Muscle of back (tissue), 11 donors: Measurements from ENCODE around the gene CORO7. TPM values are rescaled to one million over a fixed set of nuclear protein-coding genes. Genes with fewer than 3 reads are reported as not detected.

Experiments used
- DNase-seq, 3 donors: peaks; one replicate each; pipeline versions ENCODE4 v3.0.0 to v3.0.0-alpha.2; 2013
- polyA plus RNA-seq, 10 donors: library from polyadenylated mRNA; unstranded; fragments of 120-200 nt; gene quantifications; one replicate each; pipeline ENCODE4 v1.2.1, GENCODE V29; 2013; ENCODE audit not compliant: insufficient read length in 10 of 10

The CORO7 gene
- polyA plus RNA-seq, 10 donors = 16.0 to 30.4 (median 22.4) TPM

DNA sequence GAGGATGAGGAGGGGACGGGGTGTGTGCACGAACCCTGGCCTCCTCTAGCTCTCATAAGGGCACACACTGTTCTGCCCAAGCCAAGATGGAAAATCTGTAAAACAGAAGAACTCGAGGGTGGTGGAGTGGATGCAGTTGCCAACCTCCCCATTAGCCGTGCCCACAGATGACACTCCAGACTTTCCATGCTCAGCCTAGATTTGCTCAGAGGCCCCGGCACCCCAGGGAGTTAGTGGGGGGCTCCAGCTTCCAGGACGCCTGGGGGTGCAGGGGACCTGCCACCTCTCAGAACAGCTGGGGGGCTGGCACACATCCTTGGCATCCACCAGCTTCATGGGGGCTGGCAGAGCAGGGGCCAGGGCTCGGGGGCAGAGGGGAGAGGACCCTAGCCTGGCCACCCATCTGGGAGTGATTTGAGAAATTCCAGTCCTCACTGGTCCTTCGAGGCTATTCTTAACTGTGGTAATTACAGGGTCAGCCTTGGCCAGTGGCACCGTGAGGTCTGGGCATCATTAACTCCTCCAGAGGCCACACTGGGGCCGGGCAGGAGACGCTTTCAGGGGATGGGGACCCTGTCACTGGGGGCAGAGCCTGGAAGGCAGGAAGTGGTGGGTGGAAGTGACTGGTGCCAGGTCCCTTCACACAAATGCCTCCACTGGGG is 30.5 kb downstream of the CORO7 start:
- DNase-seq = no peak

DNA sequence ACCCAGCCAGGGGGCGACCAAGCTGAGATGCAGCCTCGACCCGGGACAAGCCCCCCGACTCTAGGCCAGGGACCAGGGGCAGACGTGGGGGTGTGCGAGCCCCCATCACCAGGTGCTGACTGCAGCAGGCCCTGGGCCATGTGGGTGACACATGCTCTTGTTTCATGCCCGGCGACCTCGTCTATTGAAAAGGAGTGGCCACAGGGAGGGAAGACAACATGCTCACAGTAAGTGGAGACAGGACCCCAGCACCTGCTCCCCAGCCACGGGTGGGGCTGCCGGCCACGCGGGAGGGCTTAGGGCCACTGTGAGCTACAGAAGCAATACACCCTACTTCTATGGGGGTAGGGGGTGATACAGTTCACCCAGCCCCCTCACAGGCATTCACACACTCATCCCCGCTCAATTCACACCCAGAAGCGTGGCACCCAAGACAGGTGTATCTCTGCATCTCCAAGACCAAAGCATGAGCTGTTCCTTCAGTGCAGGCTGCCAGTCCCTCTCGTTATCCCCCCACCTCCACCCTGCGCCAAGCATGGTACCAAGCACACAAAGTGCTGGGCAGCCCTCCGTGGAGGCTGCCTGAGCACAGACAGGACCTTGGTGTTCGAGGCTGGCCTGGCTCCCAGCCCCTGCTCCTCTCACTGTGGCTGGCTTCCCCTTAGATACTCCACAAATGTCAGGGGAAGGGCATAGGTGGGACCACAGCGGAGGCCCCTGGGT is 31.2 kb downstream of the CORO7 start:
- DNase-seq = peak in 1 of 3 donors; percentile 41

DNA sequence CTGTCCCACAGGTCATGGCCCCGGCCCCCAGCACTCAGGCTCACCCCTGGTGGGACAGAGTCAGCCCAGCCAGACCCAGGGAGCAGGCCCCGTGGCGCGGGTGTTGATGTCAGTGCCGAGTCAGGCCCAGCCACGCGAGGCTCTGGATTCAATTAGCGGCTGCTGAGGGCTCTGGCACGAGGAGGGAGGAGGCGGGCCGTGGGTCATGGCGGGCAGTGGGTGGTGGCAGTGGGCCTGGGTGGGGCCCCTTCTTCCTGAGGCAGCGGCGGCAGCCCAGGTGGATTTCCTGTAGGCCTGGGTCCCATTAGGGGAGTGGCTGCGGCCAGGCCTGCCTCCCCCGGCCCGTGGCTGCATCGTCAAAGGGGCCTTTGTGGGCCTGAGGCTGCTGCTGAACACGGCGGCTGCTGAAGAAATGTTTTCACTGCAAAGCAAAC is 31.9 kb downstream of the CORO7 start:
- DNase-seq = peak in 1 of 3 donors; percentile 78

DNA sequence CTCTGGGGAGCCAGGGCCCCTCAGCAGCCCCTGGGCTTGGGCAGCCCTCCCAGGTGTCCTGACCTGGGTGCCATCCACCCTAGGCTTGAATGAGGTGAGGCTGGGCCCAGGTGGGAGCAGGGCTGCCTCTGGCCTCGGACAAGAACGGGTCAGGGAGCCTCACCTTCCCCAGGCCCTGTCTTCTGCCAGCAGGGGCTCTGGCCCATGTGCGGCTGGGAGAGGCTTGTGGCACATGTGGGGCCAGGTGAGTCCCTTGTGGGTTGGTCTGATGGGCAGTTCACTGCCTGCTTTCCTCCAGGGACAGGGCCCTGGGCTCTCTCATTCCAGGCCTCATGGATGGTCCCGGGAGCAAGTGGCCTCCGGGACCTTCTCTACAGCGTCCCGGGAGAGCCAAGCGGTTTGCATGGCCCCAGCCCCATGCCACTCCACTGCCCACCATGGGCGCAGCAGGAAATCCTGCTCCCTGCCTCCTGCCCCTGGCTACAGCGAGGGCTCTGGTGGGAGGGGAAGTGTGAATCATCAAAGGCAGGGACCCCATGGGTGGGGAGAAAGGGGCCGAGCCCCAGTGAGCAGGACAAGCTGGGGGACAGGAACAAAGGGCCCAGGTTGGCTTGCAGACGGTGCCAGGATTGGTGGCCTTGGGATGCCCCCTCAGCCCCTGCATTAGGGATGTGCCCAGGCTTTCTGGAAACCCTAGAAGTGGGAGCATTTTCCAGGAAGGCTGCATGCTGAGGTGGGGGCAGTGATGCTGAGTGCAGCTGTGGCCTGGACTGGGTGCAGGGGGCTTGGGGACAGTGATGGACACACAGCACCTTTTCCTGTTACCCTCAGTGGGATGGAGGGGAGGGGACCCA is 32.6 kb downstream of the CORO7 start:
- peak in 1 of 3 donors; percentile 14 for DNase-seq

DNA sequence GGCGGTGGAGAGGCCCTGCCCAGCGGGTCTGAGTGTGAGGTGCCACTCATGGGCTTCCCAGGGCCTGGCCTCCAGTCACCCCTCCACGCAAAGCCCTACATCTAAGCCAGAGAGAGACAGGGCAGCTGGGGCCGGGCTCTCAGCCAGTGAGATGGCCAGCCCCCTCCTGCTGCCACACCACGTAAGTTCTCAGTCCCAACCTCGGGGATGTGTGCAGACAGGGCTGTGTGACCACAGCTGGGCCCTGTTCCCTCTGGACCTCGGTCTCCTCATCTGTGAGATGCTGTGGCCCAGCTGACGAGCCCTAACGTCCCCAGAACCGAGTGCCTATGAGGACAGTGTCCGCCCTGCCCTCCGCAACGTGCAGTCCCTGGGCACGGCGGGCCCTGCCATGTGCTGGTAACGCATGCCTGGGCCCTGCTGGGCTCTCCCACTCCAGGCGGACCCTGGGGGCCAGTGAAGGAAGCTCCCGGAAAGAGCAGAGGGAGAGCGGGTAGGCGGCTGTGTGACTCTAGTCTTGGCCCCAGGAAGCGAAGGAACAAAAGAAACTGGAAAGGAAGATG is 33.5 kb downstream of the CORO7 start:
- DNase-seq = peak in 1 of 3 donors; percentile 34

DNA sequence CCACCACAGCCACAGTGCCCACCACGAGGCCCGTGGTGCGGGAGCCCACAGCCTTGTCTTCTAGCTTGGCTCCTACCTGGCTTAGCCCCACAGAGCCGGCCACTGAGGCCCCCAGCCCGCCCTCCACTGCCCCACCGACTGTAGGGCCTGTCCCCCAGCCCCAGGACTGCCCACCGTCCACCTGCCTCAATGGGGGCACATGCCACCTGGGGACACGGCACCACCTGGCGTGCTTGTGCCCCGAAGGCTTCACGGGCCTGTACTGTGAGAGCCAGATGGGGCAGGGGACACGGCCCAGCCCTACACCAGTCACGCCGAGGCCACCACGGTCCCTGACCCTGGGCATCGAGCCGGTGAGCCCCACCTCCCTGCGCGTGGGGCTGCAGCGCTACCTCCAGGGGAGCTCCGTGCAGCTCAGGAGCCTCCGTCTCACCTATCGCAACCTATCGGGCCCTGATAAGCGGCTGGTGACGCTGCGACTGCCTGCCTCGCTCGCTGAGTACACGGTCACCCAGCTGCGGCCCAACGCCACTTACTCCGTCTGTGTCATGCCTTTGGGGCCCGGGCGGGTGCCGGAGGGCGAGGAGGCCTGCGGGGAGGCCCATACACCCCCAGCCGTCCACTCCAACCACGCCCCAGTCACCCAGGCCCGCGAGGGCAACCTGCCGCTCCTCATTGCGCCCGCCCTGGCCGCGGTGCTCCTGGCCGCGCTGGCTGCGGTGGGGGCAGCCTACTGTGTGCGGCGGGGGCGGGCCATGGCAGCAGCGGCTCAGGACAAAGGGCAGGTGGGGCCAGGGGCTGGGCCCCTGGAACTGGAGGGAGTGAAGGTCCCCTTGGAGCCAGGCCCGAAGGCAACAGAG is 34.2 kb downstream of the CORO7 start:
- no peak for DNase-seq

DNA sequence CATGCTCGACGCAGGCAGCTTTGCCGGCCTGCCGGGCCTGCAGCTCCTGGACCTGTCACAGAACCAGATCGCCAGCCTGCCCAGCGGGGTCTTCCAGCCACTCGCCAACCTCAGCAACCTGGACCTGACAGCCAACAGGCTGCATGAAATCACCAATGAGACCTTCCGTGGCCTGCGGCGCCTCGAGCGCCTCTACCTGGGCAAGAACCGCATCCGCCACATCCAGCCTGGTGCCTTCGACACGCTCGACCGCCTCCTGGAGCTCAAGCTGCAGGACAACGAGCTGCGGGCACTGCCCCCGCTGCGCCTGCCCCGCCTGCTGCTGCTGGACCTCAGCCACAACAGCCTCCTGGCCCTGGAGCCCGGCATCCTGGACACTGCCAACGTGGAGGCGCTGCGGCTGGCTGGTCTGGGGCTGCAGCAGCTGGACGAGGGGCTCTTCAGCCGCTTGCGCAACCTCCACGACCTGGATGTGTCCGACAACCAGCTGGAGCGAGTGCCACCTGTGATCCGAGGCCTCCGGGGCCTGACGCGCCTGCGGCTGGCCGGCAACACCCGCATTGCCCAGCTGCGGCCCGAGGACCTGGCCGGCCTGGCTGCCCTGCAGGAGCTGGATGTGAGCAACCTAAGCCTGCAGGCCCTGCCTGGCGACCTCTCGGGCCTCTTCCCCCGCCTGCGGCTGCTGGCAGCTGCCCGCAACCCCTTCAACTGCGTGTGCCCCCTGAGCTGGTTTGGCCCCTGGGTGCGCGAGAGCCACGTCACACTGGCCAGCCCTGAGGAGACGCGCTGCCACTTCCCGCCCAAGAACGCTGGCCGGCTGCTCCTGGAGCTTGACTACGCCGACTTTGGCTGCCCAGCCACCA is 35.1 kb downstream of the CORO7 start:
- peak in 1 of 3 donors; percentile 58 for DNase-seq

DNA sequence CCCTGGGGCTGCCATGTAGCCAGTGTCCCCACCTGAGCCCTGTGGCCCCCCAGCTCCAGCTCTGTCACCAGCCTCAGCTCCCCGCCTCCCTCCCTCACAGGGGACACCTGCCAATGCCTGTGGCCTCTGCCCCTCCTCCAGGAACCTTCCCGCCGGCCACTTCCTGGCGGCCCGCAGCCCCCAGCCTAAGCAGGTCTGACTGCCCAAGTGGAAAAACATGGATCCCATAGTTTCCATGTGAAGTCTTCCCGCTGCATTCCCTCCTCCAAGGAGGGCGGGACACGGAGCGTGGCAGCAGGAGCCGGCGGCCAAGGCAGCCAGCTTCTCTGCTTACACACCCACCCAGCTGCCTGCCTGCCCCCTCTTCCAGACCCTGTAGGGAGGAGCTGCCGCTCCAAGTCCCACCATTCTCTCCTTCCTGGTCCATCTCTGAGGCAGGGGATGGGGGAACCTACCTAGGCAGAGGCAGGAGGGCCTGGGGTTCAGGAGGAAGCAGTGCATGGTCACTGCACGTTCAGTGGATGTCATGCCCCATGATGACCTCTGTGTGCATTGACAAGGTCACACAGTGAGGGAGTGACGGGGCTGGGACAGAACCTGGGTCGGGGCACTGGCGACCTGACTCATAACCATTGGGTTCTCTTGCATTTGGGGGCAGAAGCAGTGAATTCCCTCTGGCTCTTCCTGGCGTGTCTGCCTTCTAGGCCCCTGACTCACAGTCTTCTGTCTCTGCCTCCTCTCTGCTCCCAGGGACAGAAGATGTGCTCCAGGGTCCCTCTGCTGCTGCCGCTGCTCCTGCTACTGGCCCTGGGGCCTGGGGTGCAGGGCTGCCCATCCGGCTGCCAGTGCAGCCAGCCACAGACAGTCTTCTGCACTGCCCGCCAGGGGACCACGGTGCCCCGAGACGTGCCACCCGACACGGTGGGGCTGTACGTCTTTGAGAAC is 36.0 kb downstream of the CORO7 start:
- DNase-seq = peak in 1 of 3 donors; percentile 81

DNA sequence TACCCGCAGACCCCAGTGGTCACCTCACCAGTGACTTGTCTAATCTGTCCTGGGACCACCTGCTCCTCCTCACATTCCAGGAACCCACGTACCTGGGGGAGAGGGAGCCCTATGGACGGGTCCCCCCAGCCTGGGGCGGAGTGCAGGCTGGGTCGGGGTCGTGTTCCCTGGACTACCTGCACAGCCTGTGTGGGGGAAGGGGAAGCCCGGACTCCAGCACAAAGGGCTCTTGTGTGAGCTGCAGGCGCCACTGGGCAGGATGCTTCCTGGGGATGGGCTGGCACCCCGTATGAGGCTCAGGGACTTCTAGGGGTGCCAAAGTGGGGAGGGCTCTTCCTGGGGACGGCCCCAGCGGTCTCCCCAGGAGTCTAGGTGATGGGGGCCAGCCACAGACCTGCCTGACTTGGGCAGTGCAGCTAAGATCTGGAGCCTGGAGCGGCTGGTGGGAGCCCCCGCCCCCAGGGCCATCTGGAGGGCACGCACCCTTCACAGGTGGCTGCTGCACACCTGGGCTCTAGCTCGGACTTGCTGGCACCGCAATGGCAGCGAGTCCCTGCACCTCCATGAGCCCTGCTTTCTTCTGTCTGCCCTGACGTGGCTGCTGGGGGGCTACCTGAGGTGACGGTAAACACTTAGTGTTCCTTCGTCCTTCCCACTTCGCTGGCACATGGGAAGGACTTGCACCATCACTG is 37.3 kb downstream of the CORO7 start:
- no peak for DNase-seq

DNA sequence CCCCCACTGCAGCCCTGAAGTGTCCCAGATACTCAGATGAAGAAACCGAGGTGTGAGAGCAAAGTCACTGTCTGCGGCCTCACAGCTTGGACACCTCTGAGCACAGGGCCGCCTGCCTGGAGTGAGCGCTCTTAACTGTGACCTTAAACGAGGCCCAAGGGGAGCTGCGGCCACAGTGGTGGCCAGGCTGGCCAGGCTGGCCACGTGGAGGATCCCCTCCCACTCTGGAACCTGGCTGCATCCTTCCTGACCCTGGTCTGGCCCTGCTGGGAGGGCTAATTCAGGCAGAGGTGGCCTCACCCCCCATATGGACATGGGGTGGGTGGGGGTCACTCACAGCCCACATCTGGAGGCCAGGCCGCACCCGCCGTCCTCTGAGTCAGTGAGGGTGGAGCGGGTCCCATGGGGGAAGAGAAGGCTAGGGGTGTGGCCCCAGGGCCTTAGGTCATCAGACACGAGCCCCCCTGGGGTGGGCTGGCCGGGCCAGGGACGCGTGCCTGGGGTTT is 38.2 kb downstream of the CORO7 start:
- peak in 1 of 3 donors; percentile 47 for DNase-seq

DNA sequence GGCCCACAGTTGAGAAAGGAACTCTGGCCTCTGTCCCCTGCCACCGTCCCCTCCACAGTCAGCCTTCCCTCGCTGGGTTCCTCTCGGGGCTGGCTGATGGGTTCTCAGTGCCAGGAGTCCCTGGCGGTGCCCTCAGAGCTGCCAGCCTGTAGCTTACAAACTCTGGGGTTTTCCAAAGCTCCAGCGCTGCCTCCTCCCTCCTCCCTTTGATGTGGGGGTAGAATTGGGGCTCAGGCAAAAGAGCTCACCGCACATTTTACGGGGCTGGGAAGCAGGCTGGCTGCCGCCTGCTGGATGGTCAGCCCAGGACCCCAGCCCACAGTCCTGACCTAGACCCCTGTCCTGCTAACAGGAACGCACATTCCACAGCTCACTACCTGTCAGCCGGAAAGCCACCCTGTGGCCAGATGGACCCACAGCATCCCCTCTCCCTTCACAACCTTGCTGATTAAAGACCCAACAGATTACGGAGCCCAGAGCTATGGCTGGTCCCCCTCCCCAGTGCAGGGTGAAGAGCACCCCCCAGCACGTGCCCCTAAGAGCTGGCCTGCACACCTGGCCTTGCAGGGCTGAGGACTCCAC is 38.7 kb downstream of the CORO7 start:
- DNase-seq = no peak

DNA sequence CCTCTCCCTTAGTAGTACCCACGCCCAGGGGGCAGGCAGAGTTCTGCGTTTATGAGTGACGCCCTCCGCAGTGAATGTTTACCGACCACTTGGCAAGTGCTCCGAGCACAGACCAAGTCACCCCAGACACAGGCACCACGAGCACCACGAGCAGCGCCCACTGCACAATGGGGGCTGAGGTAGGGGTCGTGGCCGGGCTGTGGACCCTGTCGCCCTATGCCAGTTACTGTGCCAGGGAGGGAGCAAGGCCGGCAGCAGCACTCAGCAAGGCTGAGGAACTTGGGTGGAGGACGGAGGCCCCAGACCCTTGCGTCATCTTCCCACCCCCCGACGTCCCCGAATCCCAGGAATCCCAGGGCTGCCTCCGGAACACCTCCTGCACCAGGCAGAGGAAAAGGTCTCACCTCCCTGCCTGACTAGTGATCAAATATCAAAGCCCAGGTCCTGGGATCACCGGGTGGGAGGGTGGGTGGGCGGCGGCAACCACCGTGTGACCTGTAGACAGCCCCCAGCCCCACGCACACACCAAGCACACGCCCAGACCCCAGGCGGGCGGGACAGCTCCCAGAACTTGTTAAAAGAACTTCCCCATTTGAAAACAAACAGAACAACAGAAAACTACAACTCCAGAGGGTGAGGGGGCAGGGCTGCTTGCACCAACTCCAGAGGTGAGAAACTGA is 39.4 kb downstream of the CORO7 start:
- peak in 1 of 3 donors; percentile 56 for DNase-seq

DNA sequence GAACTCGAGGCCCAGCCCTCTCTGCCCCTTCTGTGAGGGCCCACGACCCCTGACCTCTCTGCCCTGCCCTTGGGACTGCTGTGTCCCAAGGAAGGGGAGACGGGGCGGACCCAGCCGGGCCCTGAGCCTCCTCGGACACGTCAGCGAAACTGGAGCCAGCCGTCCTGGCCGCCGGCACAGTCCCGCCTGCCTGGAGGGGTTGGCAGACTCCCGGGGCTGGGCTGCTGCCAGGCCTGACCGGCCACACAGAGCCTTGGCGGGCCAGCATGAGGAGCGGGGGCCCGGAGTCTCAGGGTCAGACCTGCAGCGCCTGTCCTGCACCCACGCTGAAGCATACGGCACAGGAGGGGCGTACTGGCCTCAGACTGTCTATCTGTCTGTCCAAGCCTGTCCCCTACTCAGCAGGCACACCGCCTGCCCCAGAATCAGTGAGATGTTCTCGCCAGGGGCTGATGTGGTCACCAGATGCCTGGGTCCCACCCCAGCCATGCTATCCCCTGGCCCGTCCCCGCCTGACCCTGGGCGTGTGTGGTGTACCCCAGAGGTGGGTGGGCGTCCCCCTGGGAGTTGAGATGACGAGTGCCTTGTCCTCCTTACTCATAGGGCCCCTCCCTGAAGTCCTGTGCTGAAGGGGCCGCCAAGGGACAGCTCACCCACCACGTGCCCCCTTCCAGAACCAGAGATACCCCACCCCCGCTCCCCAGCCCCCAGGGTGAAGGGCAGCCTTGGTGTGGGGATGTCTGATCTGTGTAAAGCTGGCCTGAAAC is 40.1 kb downstream of the CORO7 start:
- peak; percentile 60 to 90 (median 86) for DNase-seq

DNA sequence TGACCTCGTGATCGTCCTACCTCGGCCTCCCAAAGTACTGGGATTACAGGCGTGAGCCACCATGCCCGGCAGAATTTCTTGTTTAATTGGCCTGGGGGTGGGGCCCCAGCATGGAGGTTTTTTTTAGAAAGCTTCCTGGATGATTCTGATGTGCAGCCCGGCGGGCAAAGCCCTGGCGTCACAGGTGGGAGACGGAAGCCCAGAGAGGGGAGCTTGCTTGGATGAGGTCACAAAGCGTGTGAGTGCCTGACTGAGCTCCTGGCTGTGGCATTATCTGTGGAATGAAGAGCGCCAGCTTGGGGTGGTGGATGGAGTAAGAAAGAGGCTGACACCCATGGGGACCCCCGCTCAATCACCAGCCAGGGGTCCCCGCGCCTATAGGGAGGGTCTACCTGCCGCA is 40.7 kb downstream of the CORO7 start:
- peak in 1 of 3 donors; percentile 38 for DNase-seq

DNA sequence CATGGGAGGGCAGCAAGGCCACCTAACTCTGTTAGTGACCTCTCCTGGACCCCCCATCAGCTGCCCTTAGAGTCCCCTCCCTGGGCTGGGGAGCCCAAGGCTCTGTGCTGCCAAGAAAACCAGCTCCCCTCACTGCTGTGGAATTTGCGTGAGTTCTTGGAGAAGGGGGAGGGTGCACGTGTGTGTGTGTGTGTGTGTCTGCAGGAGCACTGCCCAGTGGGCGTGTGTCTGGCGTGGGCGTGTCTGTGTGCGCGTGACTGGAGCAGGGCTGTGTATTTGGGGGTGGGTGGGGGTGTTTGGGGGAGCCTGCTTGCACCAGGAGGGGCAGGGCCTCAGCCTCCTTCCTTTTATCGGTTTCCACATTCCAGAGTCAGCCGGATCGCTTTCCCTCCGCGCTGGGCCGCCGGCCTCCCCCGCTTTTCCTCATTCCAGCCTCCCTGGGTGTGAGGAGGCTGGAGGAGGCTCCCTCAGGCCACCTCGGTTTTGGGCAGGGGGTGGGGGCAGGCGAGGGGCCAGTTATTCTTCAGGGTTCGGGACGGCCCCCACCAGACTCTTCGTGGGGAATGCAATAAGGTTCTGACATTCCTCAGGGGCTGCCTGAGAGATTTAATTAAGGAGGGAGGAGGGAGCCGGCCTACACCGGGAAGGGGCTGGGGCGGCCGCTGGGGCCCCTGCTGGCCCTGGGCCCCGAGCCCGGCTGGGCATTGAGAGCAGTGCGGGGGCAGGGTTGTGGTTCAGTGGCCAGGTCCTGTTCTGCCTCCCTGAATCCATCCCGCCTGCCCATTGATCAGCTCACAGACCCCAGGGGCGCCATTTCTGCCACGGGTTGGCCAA is 42.3 kb downstream of the CORO7 start:
- DNase-seq = peak; percentile 77 to 93 (median 89)
